ENCODE results near the gene SMARCB1. TPM values are rescaled to one million over a fixed set of nuclear protein-coding genes. Genes with fewer than 3 reads are reported as not detected.
A peak's percentile ranks its signal among the peaks of the same experiment; 100 is the strongest.

Gene SMARCB1
- total and polyA plus RNA-seq, 12 donors = 26.8 to 73.1 (median 39.8) TPM

- TF ChIP-seq, protein P1, sequence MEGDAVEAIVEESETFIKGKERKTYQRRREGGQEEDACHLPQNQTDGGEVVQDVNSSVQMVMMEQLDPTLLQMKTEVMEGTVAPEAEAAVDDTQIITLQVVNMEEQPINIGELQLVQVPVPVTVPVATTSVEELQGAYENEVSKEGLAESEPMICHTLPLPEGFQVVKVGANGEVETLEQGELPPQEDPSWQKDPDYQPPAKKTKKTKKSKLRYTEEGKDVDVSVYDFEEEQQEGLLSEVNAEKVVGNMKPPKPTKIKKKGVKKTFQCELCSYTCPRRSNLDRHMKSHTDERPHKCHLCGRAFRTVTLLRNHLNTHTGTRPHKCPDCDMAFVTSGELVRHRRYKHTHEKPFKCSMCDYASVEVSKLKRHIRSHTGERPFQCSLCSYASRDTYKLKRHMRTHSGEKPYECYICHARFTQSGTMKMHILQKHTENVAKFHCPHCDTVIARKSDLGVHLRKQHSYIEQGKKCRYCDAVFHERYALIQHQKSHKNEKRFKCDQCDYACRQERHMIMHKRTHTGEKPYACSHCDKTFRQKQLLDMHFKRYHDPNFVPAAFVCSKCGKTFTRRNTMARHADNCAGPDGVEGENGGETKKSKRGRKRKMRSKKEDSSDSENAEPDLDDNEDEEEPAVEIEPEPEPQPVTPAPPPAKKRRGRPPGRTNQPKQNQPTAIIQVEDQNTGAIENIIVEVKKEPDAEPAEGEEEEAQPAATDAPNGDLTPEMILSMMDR (IDR thresholded peaks at IDR 0.05) = no peak
- peaks cover 0 to 11% (median 0%) of the 10 kb centered on the region in 9 donors for H3K4me1 ChIP-seq
- H3K27ac ChIP-seq = no peak overlapping the region
- DNase-seq (no peak), ATAC-seq (peak in 4 of 8 donors; percentile 4 to 53 (median 41))
- intact Hi-C loops (cut with DNase I) = no loop called here
- H3K27me3 ChIP-seq = no peaks in the 10 kb centered on the region
- WGBS, 2 donors = 87 to 92% methylated on average over 20 of the region's 20 CpGs
- H3K4me3 ChIP-seq = no peak overlapping the region
- H3K36me3 ChIP-seq = peaks cover 0 to 70% (median 3%) of the 10 kb centered on the region in 9 donors
- no peaks in the 10 kb centered on the region for H3K9me3 ChIP-seq
Measured at GRCh38 chr22:23882370-23882769, 95.6 kb downstream of the SMARCB1 start.

DNA sequence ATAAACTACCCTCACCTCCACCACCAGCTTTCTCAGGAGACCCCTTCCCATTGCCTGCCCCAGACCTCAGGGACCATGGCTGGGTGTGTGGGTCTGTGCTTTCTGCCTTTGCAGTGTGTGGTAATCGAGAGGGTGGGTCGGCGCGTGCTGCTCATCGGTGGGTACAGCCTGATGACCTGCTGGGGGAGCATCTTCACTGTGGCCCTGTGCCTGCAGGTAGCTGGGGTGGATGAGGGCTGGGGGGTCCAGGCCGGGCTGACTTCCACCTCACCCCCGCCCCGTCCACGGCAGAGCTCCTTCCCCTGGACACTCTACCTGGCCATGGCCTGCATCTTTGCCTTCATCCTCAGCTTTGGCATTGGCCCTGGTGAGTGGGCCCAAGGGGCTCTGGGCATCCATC is 96.9 kb downstream of the SMARCB1 start:
- H3K36me3 ChIP-seq = peaks cover 0 to 65% (median 0%) of the 10 kb centered on the region in 9 donors
- peaks cover 0 to 7% (median 0%) of the 10 kb centered on the region in 9 donors for H3K4me1 ChIP-seq
- 96% methylated on average over 9 of the region's 9 CpGs for WGBS, 2 donors
- H3K9me3 ChIP-seq = no peaks in the 10 kb centered on the region
- no peak overlapping the region for H3K27ac ChIP-seq
- intact Hi-C loops (cut with DNase I) = no loop called here
- no peak overlapping the region for H3K4me3 ChIP-seq
- DNase-seq (no peak), ATAC-seq (peak in 1 of 8 donors; percentile 17)
- TF ChIP-seq, protein P1 (IDR thresholded peaks at IDR 0.05) = no peak
- no peaks in the 10 kb centered on the region for H3K27me3 ChIP-seq

- Histone ChIP-seq H3K9me3 (no peaks in the 10 kb centered on the region), H3K4me3 (no peak overlapping the region), H3K27me3 (no peaks in the 10 kb centered on the region), H3K36me3 (peaks cover 0 to 65% (median 0%) of the 10 kb centered on the region in 9 donors), H3K4me1 (peaks cover 0 to 7% (median 0%) of the 10 kb centered on the region in 9 donors), H3K27ac (no peak overlapping the region)
- TF ChIP-seq, protein P1 (IDR thresholded peaks at IDR 0.05) = no peak
- intact Hi-C loops (cut with DNase I) = no loop called here
- WGBS, 2 donors = 88 to 94% methylated on average over 9 of the region's 9 CpGs
- ATAC-seq = peak in 2 of 8 donors; percentile 16 to 24
- no peak for DNase-seq
Measured at GRCh38 chr22:23884140-23884539, 97.4 kb downstream of the SMARCB1 start.

Other genes with a start within 250 kb of the SMARCB1 start
- not detected for gene IGLL1, start 206.7 kb upstream of the SMARCB1 start, total RNA-seq
- gene IGLL1, start 206.7 kb upstream of the SMARCB1 start, polyA plus RNA-seq = not detected
- gene DRICH1, start 154.6 kb upstream of the SMARCB1 start, total RNA-seq = not detected
- gene DRICH1, start 154.6 kb upstream of the SMARCB1 start, polyA plus RNA-seq = under 1 TPM; 0.03 to 0.44 TPM
- gene RGL4, start 96.0 kb upstream of the SMARCB1 start, total RNA-seq = 1 to 10 TPM in 1 of 10 donors, under 1 TPM in 1, not detected in 8; 0.23 to 1.6 TPM
- gene RGL4, start 96.0 kb upstream of the SMARCB1 start, polyA plus RNA-seq = under 1 TPM; 0.29 to 0.59 TPM
- gene ZNF70, start 35.9 kb upstream of the SMARCB1 start, total RNA-seq = 1 to 10 TPM; 3.0 to 4.2 (median 3.6) TPM
- gene ZNF70, start 35.9 kb upstream of the SMARCB1 start, polyA plus RNA-seq = 1 to 10 TPM; 1.2 to 2.1 TPM
- 1 to 10 TPM in 4 of 10 donors, under 1 TPM in 2, not detected in 4; 0.56 to 2.5 (median 1.3) TPM for gene VPREB3, start 32.5 kb upstream of the SMARCB1 start, total RNA-seq
- under 1 TPM; 0.83 to 0.88 TPM for gene VPREB3, start 32.5 kb upstream of the SMARCB1 start, polyA plus RNA-seq
- not detected for gene C22orf15, start 24.0 kb upstream of the SMARCB1 start, total RNA-seq
- gene C22orf15, start 24.0 kb upstream of the SMARCB1 start, polyA plus RNA-seq = under 1 TPM; 0.12 to 0.66 TPM
- 1,000 to 10,000 TPM in 8 of 10 donors, 100 to 1,000 TPM in 2; 860 to 1,727 (median 1,056) TPM for gene CHCHD10, start 19.0 kb upstream of the SMARCB1 start, total RNA-seq
- 1,000 to 10,000 TPM in 1 of 2 donors, 100 to 1,000 TPM in 1; 735 to 3,552 TPM for gene CHCHD10, start 19.0 kb upstream of the SMARCB1 start, polyA plus RNA-seq
- 10 to 100 TPM in 4 of 10 donors, 1 to 10 TPM in 6; 3.5 to 23.4 (median 5.4) TPM for gene MMP11, start 14.1 kb upstream of the SMARCB1 start, total RNA-seq
- gene MMP11, start 14.1 kb upstream of the SMARCB1 start, polyA plus RNA-seq = 10 to 100 TPM in 1 of 2 donors, 1 to 10 TPM in 1; 9.9 to 12.8 TPM
- gene DERL3, start 52.0 kb downstream of the SMARCB1 start, total RNA-seq = 1 to 10 TPM in 9 of 10 donors, under 1 TPM in 1; 0.91 to 5.1 (median 1.7) TPM
- gene DERL3, start 52.0 kb downstream of the SMARCB1 start, polyA plus RNA-seq = 10 to 100 TPM in 1 of 2 donors, 1 to 10 TPM in 1; 2.0 to 14.1 TPM
- gene SLC2A11, start 70.9 kb downstream of the SMARCB1 start, total RNA-seq = 10 to 100 TPM; 16.1 to 30.4 (median 21.2) TPM
- gene SLC2A11, start 70.9 kb downstream of the SMARCB1 start, polyA plus RNA-seq = 10 to 100 TPM in 1 of 2 donors, 1 to 10 TPM in 1; 8.3 to 42.1 TPM
- 100 to 1,000 TPM; 135 to 457 (median 225) TPM for gene MIF, start 107.4 kb downstream of the SMARCB1 start, total RNA-seq
- 100 to 1,000 TPM; 474 to 634 TPM for gene MIF, start 107.4 kb downstream of the SMARCB1 start, polyA plus RNA-seq
- gene GSTT2B, start 174.2 kb downstream of the SMARCB1 start, total RNA-seq = 10 to 100 TPM in 2 of 10 donors, 1 to 10 TPM in 8; 1.3 to 14.3 (median 4.2) TPM
- gene GSTT2B, start 174.2 kb downstream of the SMARCB1 start, polyA plus RNA-seq = 10 to 100 TPM; 23.2 to 25.4 TPM
- 1 to 10 TPM in 4 of 10 donors, under 1 TPM in 1, not detected in 5; 0.99 to 3.3 (median 1.8) TPM for gene DDTL, start 179.9 kb downstream of the SMARCB1 start, total RNA-seq
- 1 to 10 TPM; 3.1 to 4.9 TPM for gene DDTL, start 179.9 kb downstream of the SMARCB1 start, polyA plus RNA-seq
- gene DDT, start 187.5 kb downstream of the SMARCB1 start, total RNA-seq = 100 to 1,000 TPM; 118 to 226 (median 143) TPM
- 100 to 1,000 TPM; 179 to 300 TPM for gene DDT, start 187.5 kb downstream of the SMARCB1 start, polyA plus RNA-seq
- under 1 TPM in 1 of 10 donors, not detected in 9; 0.40 TPM for gene GSTT2, start 193.2 kb downstream of the SMARCB1 start, total RNA-seq
- 1 to 10 TPM in 1 of 2 donors, under 1 TPM in 1; 0.44 to 2.5 TPM for gene GSTT2, start 193.2 kb downstream of the SMARCB1 start, polyA plus RNA-seq
- gene GSTT4, start 218.5 kb downstream of the SMARCB1 start, total RNA-seq = not detected
- not detected for gene GSTT4, start 218.5 kb downstream of the SMARCB1 start, polyA plus RNA-seq
- gene CABIN1, start 224.3 kb downstream of the SMARCB1 start, total RNA-seq = 10 to 100 TPM; 26.8 to 49.6 (median 34.1) TPM
- gene CABIN1, start 224.3 kb downstream of the SMARCB1 start, polyA plus RNA-seq = 10 to 100 TPM; 17.5 to 48.9 TPM

Measured in heart right ventricle (tissue), 16 donors.